Type B pancreatic cell (in vitro differentiated cells): ENCODE measurements around the gene ZFP69B. TPM values are rescaled to one million over a fixed set of nuclear protein-coding genes. Genes with fewer than 3 reads are reported as not detected.
A peak's percentile ranks its signal among the peaks of the same experiment; 100 is the strongest.

ENCODE experiments used
- DNase-seq: peaks from one replicate; pipeline ENCODE4 v3.0.0; 2021; ENCODE audit warnings: mixed read lengths; ENCODE audit not compliant: unreplicated experiment; ENCODE audit errors: extremely low spot score
- H3K27ac Mint-ChIP-seq: 2 replicates; pipeline ENCODE4 v1.8.0; 2021; ENCODE audit warnings: mild to moderate bottlenecking, mixed read lengths
- H3K27me3 Mint-ChIP-seq: 2 replicates; pipeline ENCODE4 v1.8.0; 2021; ENCODE audit warnings: mixed read lengths
- H3K36me3 Mint-ChIP-seq: 2 replicates; pipeline ENCODE4 v1.8.0; 2021; ENCODE audit warnings: mixed read lengths
- H3K4me1 Mint-ChIP-seq: one replicate; pipeline ENCODE4 v1.8.0; 2021; ENCODE audit warnings: mixed read lengths; ENCODE audit not compliant: unreplicated experiment
- H3K4me3 Mint-ChIP-seq: 2 replicates; pipeline ENCODE4 v1.8.0; 2021; ENCODE audit warnings: mild to moderate bottlenecking, mixed read lengths
- H3K9me3 Mint-ChIP-seq: 2 replicates; pipeline ENCODE4 v1.8.0; 2021; ENCODE audit warnings: mixed read lengths
- CTCF ChIP-seq: fragments of 200-600 bp; sonication (generic); conservative IDR thresholded peaks from 2 replicates; pipeline ENCODE4 v1.5.0; 2021; ENCODE audit warnings: antibody characterized with exemption, mild to moderate bottlenecking
- long read RNA-seq: library from polyadenylated mRNA; unstranded; transcript quantifications from one replicate; pipeline ENCODE4 v2.0.0, GENCODE V29; 2020
- total RNA-seq: library from RNA; stranded (reverse); gene quantifications from 2 replicates; pipeline ENCODE4 v1.2.1, GENCODE V29; 2021; ENCODE audit warnings: low replicate concordance

ZFP69B gene
- total RNA-seq: 3.2 and 9.5 TPM in 2 replicates
- long read RNA-seq, partial matches to known transcripts: 0 of 6 reads
- long read RNA-seq, other reads (novel, unspliced or antisense): 4 of 6 reads

GRCh38 chr1:40449684-40450494 lies at the start of gene ZFP69B:
ZFP69B (plus strand) TSS chr1:40450476; CDS start chr1:40450962, 486 bp downstream.
- no peaks in the 10 kb centered on the region for H3K27me3 Mint-ChIP-seq
- peak within 1 kb of the TSS; percentile 87 for H3K27ac Mint-ChIP-seq
- H3K4me3 Mint-ChIP-seq: peak within 1 kb of the TSS; percentile 93
- no peak for TF ChIP-seq CTCF
- DNase-seq: peak; percentile 98
- H3K4me1 Mint-ChIP-seq: peaks cover 15% of the 10 kb centered on the region
- peaks cover 35% of the 10 kb centered on the region for H3K36me3 Mint-ChIP-seq
- peaks cover 28% of the 10 kb centered on the region for H3K9me3 Mint-ChIP-seq

GRCh38 chr1:40401473-40402201 lies 48.6 kb upstream of the ZFP69B start:
- Mint-ChIP-seq H3K27me3 (no peaks in the 10 kb centered on the region), H3K9me3 (no peaks in the 10 kb centered on the region)

GRCh38 chr1:40404670-40405462 lies 45.4 kb upstream of the ZFP69B start:
- no peak overlapping the region for H3K27ac Mint-ChIP-seq
- H3K9me3 Mint-ChIP-seq: no peaks in the 10 kb centered on the region
- H3K4me1 Mint-ChIP-seq: peaks cover 4% of the 10 kb centered on the region
- no peak for DNase-seq
- H3K27me3 Mint-ChIP-seq: no peaks in the 10 kb centered on the region
- no peaks in the 10 kb centered on the region for H3K36me3 Mint-ChIP-seq
- peak; percentile 96 for TF ChIP-seq CTCF
- peak overlapping the region; percentile 3 for H3K4me3 Mint-ChIP-seq

More at GRCh38 chr1:40401473-40402201, 48.6 kb upstream of the ZFP69B start:
- DNase-seq: no peak
- Mint-ChIP-seq H3K4me3 (no peak overlapping the region), H3K4me1 (peaks cover 4% of the 10 kb centered on the region), H3K36me3 (no peaks in the 10 kb centered on the region), H3K27ac (no peak overlapping the region)
- no peak for TF ChIP-seq CTCF

GRCh38 chr1:40405812-40406211 lies 44.5 kb upstream of the ZFP69B start:
- H3K9me3 Mint-ChIP-seq: no peaks in the 10 kb centered on the region
- DNase-seq: no peak
- H3K27me3 Mint-ChIP-seq: no peaks in the 10 kb centered on the region
- no peak overlapping the region for H3K4me3 Mint-ChIP-seq
- no peak for TF ChIP-seq CTCF
- H3K27ac Mint-ChIP-seq: no peak overlapping the region
- H3K36me3 Mint-ChIP-seq: no peaks in the 10 kb centered on the region
- H3K4me1 Mint-ChIP-seq: peaks cover 4% of the 10 kb centered on the region

- Mint-ChIP-seq H3K9me3 (no peaks in the 10 kb centered on the region), H3K4me3 (no peak overlapping the region), H3K4me1 (peaks cover 4% of the 10 kb centered on the region), H3K36me3 (no peaks in the 10 kb centered on the region), H3K27ac (no peak overlapping the region), H3K27me3 (no peaks in the 10 kb centered on the region)
- TF ChIP-seq CTCF: no peak
- no peak for DNase-seq
Observed at GRCh38 chr1:40407453-40407852, 42.8 kb upstream of the ZFP69B start.
